ENCODE data around the gene VWA3B. TPM values are rescaled to one million over a fixed set of nuclear protein-coding genes. Genes with fewer than 3 reads are reported as not detected.

Gene VWA3B
- total and polyA plus RNA-seq, 2 donors from 2014 or later, result 0.35 TPM; not detected in 1

DNA sequence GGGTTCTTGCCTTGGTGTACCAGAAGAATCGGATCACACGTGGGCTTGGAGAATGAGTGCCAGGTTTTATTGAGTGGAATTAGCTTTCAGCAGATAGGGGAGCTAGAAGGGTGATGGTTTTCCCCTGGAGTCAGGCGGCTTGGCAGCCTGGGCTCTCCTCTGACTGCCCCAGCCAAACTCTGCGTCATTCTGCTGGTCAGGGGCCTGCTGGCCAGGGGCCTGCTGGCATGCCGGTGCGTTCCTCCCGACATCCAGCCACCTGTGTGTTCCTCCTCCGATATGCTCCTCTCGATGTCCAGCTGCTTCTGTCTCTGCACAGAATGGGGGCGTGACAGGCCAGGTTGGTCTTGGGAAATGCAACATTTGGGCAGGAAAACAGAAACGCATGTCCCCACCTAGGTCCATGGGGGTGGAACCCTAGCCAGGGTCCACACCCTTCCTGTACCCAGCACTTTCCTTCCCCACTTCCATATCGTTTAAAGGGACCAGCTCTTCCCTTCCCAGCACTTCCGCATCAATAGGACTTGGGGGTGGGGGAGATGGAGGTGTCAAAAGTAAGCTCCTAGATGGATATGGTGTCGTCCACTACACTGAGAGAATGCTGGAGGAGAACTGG lies 85.3 kb downstream of the VWA3B start:
- DNase-seq, result no peak
- intact Hi-C loops (cut with DNase I), result no loop called here
- TF ChIP-seq, protein P1, sequence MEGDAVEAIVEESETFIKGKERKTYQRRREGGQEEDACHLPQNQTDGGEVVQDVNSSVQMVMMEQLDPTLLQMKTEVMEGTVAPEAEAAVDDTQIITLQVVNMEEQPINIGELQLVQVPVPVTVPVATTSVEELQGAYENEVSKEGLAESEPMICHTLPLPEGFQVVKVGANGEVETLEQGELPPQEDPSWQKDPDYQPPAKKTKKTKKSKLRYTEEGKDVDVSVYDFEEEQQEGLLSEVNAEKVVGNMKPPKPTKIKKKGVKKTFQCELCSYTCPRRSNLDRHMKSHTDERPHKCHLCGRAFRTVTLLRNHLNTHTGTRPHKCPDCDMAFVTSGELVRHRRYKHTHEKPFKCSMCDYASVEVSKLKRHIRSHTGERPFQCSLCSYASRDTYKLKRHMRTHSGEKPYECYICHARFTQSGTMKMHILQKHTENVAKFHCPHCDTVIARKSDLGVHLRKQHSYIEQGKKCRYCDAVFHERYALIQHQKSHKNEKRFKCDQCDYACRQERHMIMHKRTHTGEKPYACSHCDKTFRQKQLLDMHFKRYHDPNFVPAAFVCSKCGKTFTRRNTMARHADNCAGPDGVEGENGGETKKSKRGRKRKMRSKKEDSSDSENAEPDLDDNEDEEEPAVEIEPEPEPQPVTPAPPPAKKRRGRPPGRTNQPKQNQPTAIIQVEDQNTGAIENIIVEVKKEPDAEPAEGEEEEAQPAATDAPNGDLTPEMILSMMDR (IDR thresholded peaks at IDR 0.05; ENCODE audit: borderline replicate concordance, extremely low read depth, insufficient read depth), result no peak
- Histone ChIP-seq H3K9me3 (ENCODE audit: control insufficient read depth in 2 of 3, insufficient read depth in 1 of 3, low read length in 3 of 3) (no peaks in the 10 kb centered on the region), H3K36me3 (ENCODE audit: control insufficient read depth in 2 of 3, insufficient read depth in 3 of 3, low read length in 3 of 3) (no peaks in the 10 kb centered on the region), H3K9ac (ENCODE audit: low read length in 3 of 3) (no peak overlapping the region), H3K4me1 (ENCODE audit: control insufficient read depth in 2 of 3, insufficient read depth in 2 of 3, low read depth in 1 of 3, low read length in 3 of 3) (no peaks in the 10 kb centered on the region), H3K27ac (ENCODE audit: low read depth in 2 of 2, low read length in 2 of 2) (no peak overlapping the region), H3K4me3 (ENCODE audit: low read length in 3 of 3) (no peak overlapping the region), H3K27me3 (ENCODE audit: control insufficient read depth, insufficient read depth, low read length) (no peaks in the 10 kb centered on the region)
- no peak for FAIRE-seq

DNA sequence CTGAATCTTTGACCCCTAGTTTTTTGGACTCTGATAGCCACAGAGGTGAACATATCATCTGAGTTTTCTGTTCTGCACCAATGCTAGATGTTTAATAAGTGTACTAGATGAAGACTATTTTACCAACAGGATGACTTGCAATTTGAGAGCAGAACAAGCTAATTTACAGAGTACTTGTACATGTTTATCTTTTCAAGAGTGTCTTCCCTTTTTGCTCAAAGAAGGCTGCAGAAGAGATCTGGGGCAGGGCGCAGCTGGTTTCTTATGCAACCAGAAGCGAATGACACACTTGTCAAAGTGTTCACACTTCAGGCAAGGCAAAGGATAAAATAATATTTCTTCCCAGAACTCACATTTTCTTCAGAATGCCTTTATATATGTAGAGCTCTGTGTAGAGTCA lies 86.0 kb downstream of the VWA3B start:
- no peak for FAIRE-seq
- intact Hi-C loops (cut with DNase I), result no loop called here
- no peak overlapping the region for H3K4me3 ChIP-seq (ENCODE audit: low read length in 3 of 3)

GRCh38 chr2:98175811-98176210 lies 88.8 kb downstream of the VWA3B start:
- no peaks in the 10 kb centered on the region for H3K27me3 ChIP-seq (ENCODE audit: control insufficient read depth, insufficient read depth, low read length)
- TF ChIP-seq, protein P1 (IDR thresholded peaks at IDR 0.05; ENCODE audit: borderline replicate concordance, extremely low read depth, insufficient read depth), result no peak
- intact Hi-C loops (cut with DNase I), result no loop called here
- no peak overlapping the region for H3K4me3 ChIP-seq (ENCODE audit: low read length in 3 of 3)
- H3K27ac ChIP-seq (ENCODE audit: low read depth in 2 of 2, low read length in 2 of 2), result no peak overlapping the region
- H3K9me3 ChIP-seq (ENCODE audit: control insufficient read depth in 2 of 3, insufficient read depth in 1 of 3, low read length in 3 of 3), result no peaks in the 10 kb centered on the region
- no peak for DNase-seq
- H3K9ac ChIP-seq (ENCODE audit: low read length in 3 of 3), result no peak overlapping the region
- H3K4me1 ChIP-seq (ENCODE audit: control insufficient read depth in 2 of 3, insufficient read depth in 2 of 3, low read depth in 1 of 3, low read length in 3 of 3), result no peaks in the 10 kb centered on the region
- no peak for FAIRE-seq
- H3K36me3 ChIP-seq (ENCODE audit: control insufficient read depth in 2 of 3, insufficient read depth in 3 of 3, low read length in 3 of 3), result no peaks in the 10 kb centered on the region

More for the DNA sequence above, 86.0 kb downstream of the VWA3B start:
- TF ChIP-seq, protein P1 (IDR thresholded peaks at IDR 0.05; ENCODE audit: borderline replicate concordance, extremely low read depth, insufficient read depth), result no peak
- H3K9me3 ChIP-seq (ENCODE audit: control insufficient read depth in 2 of 3, insufficient read depth in 1 of 3, low read length in 3 of 3), result no peaks in the 10 kb centered on the region
- H3K27me3 ChIP-seq (ENCODE audit: control insufficient read depth, insufficient read depth, low read length), result no peaks in the 10 kb centered on the region
- H3K27ac ChIP-seq (ENCODE audit: low read depth in 2 of 2, low read length in 2 of 2), result no peak overlapping the region
- H3K36me3 ChIP-seq (ENCODE audit: control insufficient read depth in 2 of 3, insufficient read depth in 3 of 3, low read length in 3 of 3), result no peaks in the 10 kb centered on the region
- H3K9ac ChIP-seq (ENCODE audit: low read length in 3 of 3), result no peak overlapping the region
- DNase-seq, result no peak
- H3K4me1 ChIP-seq (ENCODE audit: control insufficient read depth in 2 of 3, insufficient read depth in 2 of 3, low read depth in 1 of 3, low read length in 3 of 3), result no peaks in the 10 kb centered on the region

DNA sequence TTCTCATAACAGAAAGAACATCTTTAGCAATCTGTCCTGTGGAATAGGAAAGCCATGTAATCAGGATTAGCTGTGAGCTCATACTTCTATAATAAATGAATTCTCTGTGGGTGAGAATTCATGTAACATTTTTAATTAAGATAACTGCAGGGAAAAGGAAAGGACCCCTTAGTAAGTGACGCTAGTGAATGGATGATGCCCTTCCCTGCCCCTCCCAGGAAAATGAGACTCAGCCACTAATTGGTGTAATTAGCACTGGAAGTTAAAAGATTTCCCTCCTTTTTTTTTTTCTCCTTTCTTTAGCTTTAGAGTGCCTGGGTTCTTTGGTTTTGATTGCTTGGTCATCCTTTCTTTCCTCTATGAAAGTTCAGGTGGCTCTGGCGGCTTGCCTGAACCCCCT lies 90.3 kb downstream of the VWA3B start:
- DNase-seq (no peak), FAIRE-seq (no peak)
- TF ChIP-seq, protein P1 (IDR thresholded peaks at IDR 0.05; ENCODE audit: borderline replicate concordance, extremely low read depth, insufficient read depth), result no peak
- no peak overlapping the region for H3K27ac ChIP-seq (ENCODE audit: low read depth in 2 of 2, low read length in 2 of 2)
- intact Hi-C loops (cut with DNase I), result no loop called here
- no peak overlapping the region for H3K4me3 ChIP-seq (ENCODE audit: low read length in 3 of 3)
- H3K9ac ChIP-seq (ENCODE audit: low read length in 3 of 3), result no peak overlapping the region
- no peaks in the 10 kb centered on the region for H3K4me1 ChIP-seq (ENCODE audit: control insufficient read depth in 2 of 3, insufficient read depth in 2 of 3, low read depth in 1 of 3, low read length in 3 of 3)
- H3K27me3 ChIP-seq (ENCODE audit: control insufficient read depth, insufficient read depth, low read length), result no peaks in the 10 kb centered on the region
- no peaks in the 10 kb centered on the region for H3K9me3 ChIP-seq (ENCODE audit: control insufficient read depth in 2 of 3, insufficient read depth in 1 of 3, low read length in 3 of 3)
- H3K36me3 ChIP-seq (ENCODE audit: control insufficient read depth in 2 of 3, insufficient read depth in 3 of 3, low read length in 3 of 3), result no peaks in the 10 kb centered on the region

Measured in kidney (tissue), 14 donors.